Measurements from ENCODE around the gene RHBDL1. TPM values are rescaled to one million over a fixed set of nuclear protein-coding genes. Genes with fewer than 3 reads are reported as not detected.

RHBDL1 gene
- total RNA-seq, 1 donor from 2014 or later = under 0.01 TPM

DNA sequence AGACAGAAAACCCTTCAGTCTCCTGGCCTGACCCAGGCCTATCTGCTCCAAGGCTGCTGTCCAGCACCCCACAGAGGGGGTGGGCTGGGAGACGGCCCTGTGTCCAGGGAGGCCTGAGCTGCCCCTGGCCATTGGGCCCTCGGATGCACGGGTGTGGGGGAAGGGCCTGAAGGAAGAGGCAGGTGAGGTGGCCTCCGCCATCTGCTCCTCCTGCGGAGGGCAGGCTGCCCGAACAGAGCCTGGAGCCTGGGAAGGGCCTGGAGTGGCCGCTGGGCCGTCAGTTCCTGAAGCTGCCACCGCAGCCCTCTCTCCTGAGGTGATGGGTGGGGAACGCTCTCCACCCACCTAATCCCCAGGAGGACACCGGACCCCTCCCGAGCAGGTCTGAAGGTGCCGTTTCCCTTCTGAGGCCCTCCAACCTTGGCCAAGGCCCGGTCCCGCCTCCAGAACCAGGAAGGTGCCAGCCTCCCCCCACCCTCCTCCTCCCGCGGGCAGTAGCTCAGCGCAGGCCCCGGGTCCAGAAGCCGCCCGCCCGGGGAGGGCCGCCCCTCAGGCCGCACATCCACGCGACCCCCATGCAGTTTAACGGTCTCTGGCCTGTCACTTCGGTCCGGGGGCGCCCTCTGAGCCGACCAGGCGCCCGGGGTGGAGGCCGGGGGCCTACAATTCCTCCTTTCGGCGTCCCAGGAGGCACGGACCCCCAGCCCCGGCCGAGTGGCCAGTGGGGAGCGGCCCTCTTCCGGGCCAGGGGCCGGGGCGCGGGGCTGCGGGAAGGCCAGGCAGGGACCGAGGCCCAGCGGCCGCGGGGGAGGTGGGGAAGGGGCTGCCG, 29.3 kb downstream of the RHBDL1 start:
- DNase-seq (ENCODE audit: low read depth in 2 of 2) = no peak

DNA sequence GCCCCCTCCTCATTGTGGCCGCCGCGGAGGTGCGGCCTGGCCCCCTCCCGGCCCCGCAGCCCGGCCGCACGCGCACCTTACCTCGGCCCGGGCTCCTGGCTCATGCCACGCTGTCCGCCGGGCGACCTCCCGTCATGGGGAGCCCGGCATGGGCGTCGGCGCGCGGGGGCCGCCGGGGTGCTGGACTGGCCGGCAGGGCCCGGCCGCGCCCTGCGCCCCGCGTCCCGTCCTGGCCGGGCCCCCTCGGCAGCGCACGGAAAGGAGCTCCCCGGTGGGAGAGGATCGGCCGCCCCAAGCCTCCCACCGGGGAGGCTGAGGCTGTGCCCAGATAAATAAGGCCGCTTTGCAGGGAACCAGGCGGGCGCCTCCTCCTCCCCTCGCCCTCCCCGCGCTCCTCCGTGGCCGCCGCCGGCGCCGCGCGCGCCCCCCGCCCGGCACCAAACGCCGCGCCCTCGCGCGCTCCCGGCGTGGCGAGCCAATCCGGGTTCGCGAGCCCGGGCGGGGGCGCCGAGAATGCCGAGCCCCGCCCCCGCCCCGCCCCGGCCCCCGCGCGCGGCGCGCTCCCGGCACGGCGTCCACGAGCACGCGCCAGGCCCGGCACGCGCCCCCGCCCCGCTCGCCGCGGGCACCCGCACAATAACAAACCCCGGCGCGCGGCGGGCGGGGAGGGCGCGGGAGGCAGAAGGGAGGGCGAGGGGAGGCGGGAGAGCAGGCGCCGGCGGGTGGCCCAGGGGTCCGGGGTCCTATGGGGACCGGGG, 30.1 kb downstream of the RHBDL1 start, which contains the start of gene FBXL16:
Gene FBXL16, minus strand, starts transcription at position 371 of the 758 bp plus-strand sequence. CDS start 8,396 bp downstream, outside the sequence.
- DNase-seq (ENCODE audit: low read depth in 2 of 2) = peak in 1 of 2 donors; percentile 16

DNA sequence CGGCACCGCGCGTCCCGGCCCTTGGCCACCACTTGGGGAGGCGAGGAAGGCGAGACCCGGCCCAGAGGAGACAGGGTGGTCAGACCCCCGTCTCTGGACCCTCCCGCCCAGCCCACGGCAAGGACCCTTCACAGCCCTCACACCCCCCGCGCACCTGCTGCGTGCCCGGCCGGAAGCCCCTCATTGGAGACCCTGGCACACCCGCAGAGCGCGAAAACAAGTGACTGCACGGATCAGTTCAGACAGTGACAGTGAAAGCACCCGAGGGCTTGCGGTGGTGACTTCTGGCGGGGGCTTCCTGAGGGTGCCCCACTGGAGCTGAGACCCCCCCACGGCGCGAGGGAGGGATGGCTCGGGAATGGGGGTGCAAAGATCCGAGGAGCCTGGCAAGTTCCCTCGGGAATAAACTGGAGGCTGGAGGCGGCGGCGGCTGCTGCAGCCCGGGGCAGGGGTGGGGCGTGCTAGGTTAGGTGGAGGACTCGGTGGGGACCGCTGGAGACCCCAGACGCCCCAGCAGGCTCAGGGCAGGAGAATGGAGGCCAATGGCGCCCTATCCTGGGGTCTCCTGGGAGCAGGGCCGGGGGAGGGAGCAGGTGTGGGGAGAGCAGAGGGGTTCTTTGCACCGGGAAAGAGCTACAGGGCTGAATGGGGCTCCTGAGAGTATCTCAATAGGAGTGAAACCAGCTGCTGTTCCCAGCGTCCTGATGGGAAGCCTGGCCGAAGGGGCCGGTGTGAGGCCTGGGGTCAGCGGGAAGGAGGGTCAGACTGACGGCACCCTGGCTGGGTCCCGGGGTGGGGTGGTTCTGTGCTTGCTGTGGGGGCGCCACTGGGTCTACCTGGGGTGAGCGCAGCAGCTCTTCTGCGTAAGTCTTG, 31.0 kb downstream of the RHBDL1 start:
- no peak for DNase-seq (ENCODE audit: low read depth in 2 of 2)

DNA sequence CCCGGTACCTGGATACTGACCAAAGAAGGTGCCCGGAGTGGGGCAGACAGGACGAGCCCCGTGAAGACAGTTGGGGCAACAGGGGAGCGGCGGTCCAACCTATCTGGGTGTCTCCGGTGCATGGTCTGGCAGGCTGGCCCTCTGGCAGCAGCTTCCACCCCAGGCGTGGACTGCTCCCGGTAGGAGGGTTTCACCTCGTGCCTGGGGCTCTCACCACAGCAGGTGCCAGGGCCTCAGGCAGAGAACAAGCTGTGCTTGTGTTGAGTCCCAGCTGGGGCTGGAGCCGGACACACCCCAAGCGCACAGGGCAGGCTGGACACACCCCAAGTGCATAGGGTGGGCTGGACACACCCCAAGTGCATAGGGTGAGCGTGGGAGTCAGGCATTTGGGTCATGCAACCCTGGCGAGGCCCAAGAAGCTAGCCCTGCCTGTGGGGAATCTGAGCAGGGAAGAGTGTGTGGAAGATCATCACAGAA, 31.6 kb downstream of the RHBDL1 start:
- no peak for DNase-seq (ENCODE audit: low read depth in 2 of 2)

DNA sequence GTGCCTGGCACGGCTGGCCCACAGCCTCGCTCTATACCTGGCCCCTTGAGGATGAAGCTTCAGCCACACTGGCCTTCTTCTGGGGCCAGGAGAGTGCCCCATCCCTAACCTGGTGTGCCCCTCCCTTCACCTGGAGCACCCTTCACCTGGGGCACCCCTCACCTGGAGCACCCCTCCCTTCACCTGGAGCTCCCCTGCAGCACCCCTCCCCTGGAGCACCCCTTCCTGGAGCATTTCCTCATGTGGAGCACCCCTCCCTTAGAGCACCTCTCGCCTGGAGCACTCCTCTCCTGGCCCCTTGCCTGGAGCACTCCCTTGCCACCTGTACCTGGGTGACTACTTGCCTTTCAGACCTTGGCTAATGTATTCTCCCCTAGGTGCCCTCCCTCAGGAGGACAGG, 32.5 kb downstream of the RHBDL1 start:
- no peak for DNase-seq (ENCODE audit: low read depth in 2 of 2)

DNA sequence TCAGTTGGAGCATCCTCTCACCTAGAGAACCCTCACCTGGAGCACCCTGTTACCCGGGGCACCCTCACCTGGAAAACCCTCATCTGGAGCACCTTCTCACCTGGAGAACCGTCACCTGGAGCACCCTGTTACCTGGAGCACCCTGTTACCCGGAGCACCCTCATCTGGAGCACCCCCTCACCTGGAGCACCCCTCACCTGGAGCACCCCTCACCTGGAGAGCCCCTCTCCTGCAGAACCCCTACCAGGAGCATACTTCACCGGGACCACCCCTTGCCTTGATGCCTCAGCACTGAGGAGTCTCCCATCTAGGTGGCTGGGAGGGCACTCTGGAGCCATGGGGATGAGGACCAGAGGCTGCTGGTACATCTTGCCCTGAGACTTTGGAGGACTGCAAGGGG, 33.5 kb downstream of the RHBDL1 start:
- no peak for DNase-seq (ENCODE audit: low read depth in 2 of 2)

DNA sequence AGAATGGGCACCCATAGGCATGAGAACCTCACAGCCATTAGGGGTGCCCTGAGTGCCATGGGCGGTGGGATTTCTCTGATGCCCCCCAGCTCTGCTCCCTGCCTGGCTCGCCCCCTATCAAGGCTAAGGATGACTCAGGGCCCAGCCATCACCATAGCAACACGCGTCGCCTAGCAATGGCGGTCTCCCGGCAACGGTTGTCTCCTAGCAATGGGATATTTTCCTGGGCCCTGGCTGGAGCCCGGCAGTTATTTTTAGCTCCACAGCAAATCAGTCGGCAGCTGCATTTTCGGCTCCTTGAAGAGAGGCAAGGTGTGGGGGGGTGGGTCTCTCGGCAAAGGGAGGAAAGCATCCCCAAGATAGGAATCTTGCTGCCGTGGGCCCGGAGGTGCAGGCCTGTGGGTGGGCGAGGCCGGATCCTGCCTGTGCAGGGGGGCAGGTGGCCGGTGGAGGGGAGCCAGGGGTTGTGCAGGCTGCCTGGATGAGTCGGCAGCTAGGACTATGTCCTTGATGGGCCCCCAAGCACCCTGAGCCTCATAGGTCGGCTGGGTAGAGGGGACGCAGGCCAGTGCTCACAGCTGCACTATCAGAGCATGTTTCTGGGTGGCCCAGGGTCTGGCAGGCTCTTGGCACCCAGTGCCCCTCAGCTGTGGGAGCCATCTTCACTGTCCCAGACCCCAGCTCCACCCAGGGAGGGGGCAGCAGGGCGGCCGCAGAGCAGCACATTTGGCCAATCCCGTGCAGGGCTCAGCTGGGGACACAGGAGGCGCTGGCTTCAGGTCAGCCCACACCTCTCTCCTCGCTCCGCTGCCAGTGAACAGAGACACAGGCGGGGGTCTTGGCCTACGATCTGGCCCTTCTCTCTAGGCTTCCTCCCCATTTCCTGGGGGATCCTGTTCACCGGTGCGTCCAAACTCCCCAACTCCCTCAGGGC, 34.4 kb downstream of the RHBDL1 start:
- DNase-seq (ENCODE audit: low read depth in 2 of 2) = peak; percentile 46 to 69

DNA sequence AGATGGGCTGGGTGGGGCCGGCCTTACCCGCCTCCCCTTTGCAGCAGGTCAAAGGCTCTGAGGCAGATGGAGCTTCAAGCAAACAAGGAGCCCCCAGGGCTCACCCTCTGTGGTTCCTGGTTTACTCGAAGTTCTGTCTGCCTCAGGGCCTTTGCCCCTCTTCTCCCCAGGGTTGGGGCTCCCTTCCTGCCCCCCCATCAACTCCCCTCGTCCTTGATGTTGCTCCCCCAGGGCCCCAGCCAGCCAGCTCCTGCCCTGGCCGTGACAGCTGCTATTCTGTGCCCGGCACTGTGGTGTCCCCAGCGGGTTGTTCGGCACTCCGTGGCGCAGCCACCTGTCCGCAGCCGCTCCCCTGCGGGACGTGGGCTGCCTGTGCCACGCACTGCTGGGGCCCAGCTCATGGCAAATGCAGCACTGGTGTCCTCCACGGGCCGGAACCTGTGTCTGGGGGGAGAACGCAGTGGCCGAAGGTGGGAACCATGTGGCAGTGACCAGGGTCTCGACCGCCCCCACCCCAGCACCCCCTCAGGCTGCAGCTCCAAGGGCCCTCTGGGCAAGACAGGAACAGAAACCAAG, 35.1 kb downstream of the RHBDL1 start:
- no peak for DNase-seq (ENCODE audit: low read depth in 2 of 2)

DNA sequence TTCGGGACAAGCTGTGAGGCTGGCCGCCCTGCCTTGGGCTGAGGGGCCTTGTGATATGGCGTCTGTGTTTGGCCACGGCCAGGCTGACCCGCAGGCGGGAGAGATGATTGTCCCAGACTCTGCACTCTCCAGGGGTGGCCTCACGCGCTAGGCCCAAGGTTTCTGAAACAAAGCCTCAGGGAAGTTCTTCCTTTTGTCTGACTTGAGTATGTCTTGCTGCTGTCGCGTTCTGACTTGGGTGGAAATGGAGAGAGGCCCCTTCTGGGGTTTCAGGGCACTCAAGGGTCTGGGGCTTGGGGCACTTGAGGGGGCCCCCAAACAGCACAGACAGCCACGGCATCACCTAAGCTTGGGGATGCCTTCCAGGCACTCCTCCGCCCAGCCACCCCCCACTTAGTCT, 35.6 kb downstream of the RHBDL1 start:
- DNase-seq (ENCODE audit: low read depth in 2 of 2) = no peak

DNA sequence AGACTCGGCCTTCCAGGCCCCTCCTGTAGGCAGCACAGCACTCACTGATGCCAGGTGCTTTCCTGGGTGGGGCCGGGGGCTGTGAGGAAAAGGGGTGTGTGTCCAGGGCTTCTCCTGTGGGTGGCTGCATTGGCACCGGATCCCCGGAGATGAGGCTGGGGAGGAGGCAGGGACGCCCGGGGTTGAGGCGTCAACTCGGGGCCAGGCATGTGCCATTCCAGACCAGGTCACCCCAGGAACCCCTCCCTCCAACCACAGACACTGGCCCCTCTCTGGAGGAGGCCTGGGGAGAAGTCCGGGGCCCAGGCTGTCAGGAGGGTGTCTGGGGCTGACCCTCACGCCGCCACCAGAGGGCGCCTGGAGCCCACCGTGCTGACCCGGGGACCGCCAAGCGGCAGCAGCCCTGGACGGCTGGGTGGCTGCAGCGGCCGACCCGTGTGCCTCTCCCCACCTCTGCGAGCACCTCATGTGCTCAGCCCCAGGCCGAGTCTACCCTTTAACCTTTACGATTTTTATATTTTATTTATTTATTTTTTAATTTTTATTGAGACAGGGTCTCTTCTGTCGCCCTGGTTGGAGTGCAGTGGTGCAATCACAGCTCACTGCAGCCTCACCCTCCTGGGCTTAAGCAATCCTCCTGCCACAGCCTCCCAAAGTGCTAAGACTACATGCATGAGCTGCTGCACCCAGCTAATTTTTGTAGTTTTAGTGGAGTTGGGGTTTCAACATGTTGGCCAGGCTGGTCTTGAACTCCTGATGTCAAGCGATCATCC, 36.3 kb downstream of the RHBDL1 start:
- peak; percentile 67 to 81 for DNase-seq (ENCODE audit: low read depth in 2 of 2)

DNA sequence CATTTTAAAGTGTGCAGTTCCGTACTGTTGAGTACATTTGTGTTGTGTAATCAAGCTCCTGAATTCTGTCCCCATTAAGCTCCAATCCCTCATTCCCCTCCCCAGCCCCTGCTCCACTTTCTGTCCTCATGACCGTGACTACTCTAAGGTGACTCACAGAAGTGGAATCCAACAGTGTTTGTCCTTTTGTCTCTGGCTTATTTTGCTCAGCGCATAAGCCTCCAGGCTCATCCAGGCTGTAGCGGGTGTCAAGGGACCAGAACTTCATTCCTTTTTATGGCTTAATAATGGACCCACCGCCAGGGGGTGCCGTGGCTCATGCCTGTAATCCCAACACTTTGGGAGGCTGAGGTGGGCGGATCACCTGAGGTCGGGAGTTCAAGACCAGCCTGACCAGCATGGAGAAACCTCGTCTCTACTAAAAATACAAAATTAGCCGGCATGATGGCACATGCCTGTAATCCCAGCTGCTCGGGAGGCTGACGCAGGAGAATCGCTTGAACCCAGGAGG, 37.3 kb downstream of the RHBDL1 start:
- peak; percentile 66 to 67 for DNase-seq (ENCODE audit: low read depth in 2 of 2)

DNA sequence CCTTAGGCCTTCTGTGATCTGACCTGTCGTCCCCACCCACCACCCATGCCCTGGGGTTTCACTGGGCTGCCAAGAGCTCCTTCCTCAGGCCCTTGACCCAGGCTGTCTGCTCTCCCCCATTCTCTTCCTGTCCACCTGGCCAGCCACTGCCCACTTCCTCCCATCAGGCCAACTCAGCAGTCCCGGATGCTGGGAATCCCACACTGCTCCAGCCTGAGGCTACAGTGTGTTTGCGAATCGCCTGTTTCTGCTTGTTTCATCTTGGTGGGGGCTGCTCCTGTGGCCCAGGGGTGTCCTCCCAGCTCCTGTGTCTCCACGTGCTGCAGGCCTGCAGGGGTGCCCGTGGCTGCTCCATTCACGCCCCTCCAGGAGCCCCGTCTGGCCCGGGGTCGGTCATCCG, 38.6 kb downstream of the RHBDL1 start:
- peak; percentile 30 to 32 for DNase-seq (ENCODE audit: low read depth in 2 of 2)

DNA sequence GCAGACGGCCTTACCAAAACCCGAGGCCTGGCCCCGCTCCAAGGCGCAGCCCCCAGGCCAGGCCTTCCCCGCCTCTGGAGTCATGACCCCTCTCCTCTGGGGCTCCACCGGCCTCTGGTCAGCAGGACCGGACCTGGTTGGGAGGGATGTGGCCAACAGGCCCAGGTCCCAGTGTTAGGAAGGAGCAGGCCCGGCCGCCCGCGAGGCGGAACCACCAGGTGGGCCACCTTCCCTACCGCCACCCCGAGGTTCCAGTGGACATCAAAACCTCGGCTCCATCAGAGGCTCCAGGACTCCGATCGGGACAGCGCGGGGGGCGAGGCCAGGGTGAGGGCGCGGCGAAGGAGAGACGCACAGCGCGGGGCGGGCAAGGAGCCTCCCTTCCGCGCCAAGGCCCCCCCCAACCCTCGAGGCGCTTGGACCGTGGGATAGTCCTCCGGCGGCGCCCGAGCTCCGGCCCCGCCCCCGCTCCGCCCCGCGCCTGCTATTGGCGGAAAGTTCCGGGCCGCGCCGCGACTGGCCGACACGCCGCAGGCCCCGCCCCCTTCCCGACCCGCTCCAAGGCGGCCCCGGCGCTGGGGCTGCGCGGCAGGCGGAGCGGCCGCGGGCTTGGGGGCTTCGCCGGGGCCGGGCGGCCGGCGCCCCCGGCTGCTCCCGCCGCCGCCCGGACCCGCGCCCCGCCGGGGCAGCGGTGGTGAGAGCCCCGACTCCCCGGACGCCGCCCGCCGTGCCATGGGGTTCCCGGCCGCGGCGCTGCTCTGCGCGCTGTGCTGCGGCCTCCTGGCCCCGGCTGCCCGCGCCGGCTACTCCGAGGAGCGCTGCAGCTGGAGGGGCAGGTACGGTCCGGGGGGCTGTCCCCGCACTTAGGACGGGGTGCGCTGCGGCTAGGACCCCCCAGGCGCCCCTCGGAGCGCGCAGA, 39.3 kb downstream of the RHBDL1 start, which contains the start of gene METRN:
Gene METRN, plus strand, starts transcription at position 561 of the 919 bp plus-strand sequence. Its CDS starts 172 bp downstream, at position 733.
- peak; percentile 86 to 89 for DNase-seq (ENCODE audit: low read depth in 2 of 2)

DNA sequence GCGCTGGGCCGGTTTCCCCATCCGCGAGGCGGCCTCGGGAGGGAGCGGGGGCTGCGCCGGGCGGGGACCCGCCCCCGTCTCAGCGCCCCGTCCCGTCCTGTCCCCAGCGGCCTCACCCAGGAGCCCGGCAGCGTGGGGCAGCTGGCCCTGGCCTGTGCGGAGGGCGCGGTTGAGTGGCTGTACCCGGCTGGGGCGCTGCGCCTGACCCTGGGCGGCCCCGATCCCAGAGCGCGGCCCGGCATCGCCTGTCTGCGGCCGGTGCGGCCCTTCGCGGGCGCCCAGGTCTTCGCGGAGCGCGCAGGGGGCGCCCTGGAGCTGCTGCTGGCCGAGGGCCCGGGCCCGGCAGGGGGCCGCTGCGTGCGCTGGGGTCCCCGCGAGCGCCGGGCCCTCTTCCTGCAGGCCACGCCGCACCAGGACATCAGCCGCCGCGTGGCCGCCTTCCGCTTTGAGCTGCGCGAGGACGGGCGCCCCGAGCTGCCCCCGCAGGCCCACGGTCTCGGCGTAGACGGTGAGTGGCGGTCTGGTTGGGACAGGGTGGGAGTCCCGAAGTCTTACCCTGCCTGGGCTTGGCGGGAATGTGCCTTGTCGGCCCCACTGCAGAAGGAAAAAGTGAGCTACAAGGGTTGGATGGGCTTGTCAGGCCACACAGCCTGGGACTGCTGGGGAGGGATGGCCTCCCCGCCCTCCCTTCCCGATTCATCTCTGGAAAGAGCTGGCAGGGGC, 40.2 kb downstream of the RHBDL1 start:
- peak; percentile 34 to 42 for DNase-seq (ENCODE audit: low read depth in 2 of 2)

DNA sequence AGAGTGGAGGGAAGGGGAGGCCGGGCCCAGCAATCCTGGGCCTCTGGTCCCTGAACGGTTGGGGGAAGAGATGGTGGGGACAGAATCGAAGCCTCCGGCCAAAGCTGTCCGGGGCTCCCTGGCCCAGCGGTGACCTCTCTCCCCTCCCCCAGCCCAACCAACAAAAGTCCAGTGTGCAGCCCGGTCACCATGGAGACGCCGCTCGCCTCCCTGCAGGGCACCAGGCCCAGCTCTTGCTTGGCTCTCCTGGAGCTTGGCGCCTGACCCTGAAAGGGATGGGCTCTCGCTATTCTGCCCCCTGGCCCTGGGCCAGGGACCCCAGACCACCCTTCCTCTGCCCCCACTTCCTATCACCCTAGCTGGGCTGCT, 40.7 kb downstream of the RHBDL1 start:
- peak in 1 of 2 donors; percentile 37 for DNase-seq (ENCODE audit: low read depth in 2 of 2)

DNA sequence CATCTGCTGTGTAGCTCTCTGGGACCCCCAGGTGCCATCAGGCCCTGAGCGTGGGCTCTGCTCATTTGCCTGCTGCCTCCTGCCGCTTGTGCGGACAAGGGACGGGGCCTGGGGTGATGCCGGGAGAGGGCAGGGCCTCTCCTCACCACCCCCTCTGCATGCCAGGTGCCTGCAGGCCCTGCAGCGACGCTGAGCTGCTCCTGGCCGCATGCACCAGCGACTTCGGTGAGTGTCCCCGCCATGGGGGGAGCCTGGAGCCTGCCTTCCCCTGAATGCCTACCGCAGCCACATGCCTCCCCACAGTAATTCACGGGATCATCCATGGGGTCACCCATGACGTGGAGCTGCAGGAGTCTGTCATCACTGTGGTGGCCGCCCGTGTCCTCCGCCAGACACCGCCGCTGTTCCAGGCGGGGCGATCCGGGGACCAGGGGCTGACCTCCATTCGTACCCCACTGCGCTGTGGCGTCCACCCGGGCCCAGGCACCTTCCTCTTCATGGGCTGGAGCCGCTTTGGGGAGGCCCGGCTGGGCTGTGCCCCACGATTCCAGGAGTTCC, 41.4 kb downstream of the RHBDL1 start:
- no peak for DNase-seq (ENCODE audit: low read depth in 2 of 2)

All from lung microvascular endothelial cell (primary cell).